HS-5 (cell line): ENCODE results near the gene PMEPA1.
A peak's percentile ranks its signal among the peaks of the same experiment; 100 is the strongest.

Experiments used
- DNase-seq: peaks from one replicate; pipeline ENCODE4 v3.0.0-alpha.2; 2012; ENCODE audit warnings: low read depth

The PMEPA1 gene

GRCh38 chr20:57711311-57711712 lies 1.5 kb upstream of the PMEPA1 start:
- no peak for DNase-seq

DNA sequence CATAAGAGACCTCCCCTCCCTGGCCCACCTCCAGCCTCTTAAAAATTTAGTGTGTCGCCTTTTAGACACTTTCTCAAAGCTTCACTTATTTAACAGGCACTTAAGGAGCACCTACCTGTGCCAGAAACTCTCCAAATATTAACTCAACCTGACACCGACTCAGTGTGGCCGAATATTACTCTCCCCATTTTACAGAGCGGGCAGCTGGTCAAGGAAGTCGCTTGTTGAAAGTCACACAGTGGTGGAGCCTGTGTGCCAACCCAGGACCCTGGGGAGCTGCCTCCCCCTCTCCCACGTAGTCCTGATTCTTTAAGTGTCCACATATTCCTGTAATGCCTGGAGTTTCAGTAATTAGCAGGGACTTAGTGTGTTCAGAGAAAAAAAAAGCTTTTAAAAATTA lies 1.0 kb upstream of the PMEPA1 start:
- DNase-seq, result no peak

GRCh38 chr20:57708694-57709673 lies 831 bp downstream of the PMEPA1 start:
- DNase-seq, result no peak

GRCh38 chr20:57707849-57708693 lies 1.7 kb downstream of the PMEPA1 start:
- DNase-seq, result no peak

- DNase-seq, result no peak
Measured at GRCh38 chr20:57707320-57707719, 2.5 kb downstream of the PMEPA1 start.

GRCh38 chr20:57705127-57705899 lies 4.5 kb downstream of the PMEPA1 start:
- DNase-seq, result no peak

- no peak for DNase-seq
Measured at GRCh38 chr20:57704245-57704644, 5.6 kb downstream of the PMEPA1 start.

- no peak for DNase-seq
Measured at GRCh38 chr20:57703013-57703412, 6.8 kb downstream of the PMEPA1 start.

- no peak for DNase-seq
Measured at GRCh38 chr20:57702521-57702920, 7.3 kb downstream of the PMEPA1 start.

- DNase-seq, result no peak
Measured at GRCh38 chr20:57702091-57702490, 7.7 kb downstream of the PMEPA1 start.

DNA sequence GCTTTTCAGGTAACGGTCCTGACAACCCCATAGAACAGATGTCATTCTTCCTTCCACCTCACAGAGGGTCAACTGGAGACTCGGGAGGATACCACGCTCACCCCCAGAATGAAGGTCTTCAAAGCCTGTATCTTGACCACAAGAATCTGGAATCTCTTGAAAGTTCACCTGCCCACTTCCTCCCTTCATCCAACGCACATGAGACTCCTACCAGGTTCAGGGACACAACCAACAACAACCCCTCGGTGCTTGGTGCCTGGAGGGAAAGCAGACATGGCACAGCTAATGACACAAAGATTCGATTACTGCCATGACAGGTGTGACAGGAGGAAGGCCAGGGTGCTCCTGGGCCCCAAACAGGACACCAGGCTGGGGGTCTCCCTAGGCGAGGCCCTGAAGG lies 8.2 kb downstream of the PMEPA1 start:
- no peak for DNase-seq

DNA sequence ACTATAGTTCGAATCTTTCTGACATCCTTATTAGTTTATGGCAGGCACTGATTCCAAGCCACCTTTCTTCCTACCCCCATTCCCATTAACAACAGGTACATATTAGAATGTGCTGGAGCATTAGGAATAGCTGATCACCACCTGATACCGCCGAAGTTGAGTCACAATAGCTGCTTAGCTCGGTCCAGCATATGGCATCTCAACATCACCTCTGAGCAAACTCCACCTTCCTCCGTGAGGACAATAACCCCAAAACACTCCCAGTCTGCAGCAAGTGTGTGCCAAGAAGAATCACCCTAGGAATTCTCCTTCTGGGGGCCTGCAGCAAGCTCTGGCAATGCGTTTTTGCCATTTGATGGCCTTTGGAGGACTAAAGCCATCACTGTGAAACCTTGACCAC lies 8.7 kb downstream of the PMEPA1 start:
- no peak for DNase-seq

GRCh38 chr20:57699395-57699794 lies 10.4 kb downstream of the PMEPA1 start:
- DNase-seq, result no peak

DNA sequence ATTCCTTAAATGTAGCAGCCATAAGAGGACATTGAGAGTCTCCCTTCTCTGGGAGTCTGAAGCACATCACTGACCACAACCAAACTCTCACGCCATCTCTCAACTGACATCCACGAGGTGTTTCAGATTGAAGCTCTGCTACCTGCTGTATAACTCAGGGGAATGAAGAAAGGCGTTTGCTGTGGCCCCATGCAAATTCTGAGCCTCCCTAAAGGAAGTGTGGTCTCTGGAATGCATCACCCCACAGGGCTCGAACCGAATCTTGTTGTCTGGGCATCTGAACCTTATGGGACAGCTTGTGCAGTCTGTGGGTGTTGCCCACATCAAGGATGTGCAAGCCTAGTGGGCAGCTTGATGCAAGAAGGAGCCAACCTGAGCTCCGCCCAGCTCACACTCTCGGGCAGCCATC lies 10.9 kb downstream of the PMEPA1 start:
- no peak for DNase-seq

DNA sequence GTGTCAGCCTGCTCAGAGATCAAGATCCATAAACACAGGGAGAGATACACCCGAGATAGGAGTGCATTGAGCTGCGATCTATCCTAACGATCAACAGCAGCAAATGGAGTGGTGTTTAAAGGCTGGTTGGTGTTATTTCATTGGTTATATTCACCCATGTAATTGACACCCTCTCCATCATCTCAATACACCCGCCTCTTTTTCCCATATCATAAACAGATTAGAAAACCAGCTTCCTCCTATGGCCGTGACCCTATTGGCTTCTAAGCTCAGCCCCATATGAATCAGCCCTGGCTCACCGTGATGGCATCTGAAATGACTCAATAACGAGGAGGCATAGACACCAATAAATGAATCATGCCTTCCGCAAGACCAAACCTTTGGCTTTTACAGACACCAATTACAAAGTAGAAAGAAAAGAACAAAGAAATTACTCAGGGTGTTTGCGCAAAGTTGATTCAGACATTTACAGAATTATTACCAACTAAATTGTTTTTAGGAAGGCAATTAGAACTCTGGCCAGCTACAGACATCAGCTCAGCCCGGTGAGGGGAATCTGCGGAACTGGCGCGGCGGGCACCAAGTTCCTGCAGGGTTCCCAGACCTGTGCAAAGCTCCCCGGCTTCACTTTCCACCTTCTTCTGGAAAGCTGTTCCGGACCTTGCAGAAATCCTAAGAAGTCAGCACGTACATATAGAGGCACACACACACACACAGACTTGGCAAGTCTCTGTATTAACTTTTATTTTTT lies 11.5 kb downstream of the PMEPA1 start:
- peak; percentile 99 for DNase-seq

GRCh38 chr20:57697543-57697942 lies 12.3 kb downstream of the PMEPA1 start:
- DNase-seq, result no peak

DNA sequence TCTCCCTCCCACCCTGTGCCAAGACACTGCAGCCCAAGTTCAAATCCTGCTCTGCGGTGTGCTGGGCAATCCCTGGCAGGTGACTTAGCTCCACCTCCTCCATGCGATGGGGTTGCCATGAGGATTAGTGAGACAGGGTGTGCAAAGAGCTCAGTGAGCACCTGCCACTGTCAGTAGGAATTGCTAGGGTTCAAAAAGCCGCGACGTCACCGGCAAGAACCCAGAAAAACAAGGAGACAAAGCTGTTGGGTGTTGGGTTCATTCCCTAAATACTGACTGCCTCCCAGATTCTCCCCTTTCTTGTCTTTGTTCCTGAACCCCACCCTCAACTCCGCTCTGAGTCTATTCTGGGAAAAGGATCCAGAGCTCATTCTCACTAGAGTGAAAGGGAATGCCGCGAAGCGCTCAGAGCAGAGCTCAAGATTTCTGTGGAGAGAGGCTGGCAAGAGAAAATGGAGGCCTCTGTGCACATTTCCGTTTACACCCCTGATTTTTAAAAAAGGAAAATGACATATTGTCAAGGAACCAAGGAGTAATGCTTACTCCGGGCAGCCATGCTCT lies 13.3 kb downstream of the PMEPA1 start:
- no peak for DNase-seq

DNA sequence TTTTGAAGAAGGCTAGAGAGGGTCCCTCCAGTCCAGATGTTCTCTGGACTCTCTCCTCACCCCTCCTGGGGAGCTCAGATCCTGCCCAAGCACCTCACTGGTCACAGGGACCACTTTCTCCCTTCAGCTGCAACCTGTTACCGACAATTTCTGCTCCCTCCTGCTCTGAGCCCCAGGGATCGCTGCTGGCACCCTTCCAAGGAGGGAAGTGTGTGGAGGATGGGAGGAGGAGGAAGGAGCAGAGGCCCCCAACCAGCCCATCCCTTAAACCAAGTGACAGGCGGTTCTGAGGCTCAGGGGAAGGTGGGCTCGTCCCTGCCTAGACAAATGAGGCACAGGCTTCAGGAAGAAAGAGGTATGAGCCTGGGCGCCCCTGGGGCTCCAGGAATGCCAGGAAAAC lies 13.9 kb downstream of the PMEPA1 start:
- DNase-seq, result no peak

DNA sequence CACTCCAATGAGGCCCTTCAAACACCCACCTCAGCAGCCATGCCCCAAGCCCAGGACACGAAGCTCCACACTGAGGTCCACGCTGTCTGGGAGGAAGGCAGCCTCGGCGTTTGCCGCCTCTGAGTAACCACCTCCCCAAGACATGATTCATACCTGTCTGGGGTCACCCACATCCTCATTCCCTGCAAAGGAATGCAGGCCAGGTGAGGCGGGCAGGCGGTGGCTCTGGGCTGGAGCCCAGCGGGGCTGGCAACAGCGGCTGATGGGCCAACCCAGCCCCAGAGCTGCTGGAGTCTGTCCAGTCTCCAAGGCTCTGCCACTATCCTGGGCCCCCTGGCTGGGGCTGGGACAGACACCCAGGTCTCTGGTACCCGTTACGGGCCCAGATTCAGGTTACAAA lies 14.8 kb downstream of the PMEPA1 start:
- no peak for DNase-seq

DNA sequence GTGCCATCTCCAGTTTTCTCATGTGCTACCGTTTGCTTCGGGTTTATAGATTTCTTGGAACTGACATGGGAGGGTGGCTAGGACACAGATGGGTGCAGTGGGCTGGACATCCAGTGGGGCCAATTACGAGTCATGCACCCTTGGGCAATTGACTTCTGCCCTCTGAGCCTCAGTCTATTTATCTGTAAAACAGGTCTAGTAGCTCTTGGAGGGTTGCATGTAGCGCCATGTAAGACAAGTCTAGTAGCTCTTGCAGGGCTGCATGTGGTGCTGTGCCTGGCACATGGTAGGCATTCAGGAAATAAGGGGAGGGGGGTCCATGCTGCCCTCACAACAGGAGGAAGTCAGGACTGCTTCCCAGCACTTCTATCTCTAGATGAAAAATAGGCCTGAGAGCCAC lies 15.3 kb downstream of the PMEPA1 start:
- DNase-seq, result no peak

DNA sequence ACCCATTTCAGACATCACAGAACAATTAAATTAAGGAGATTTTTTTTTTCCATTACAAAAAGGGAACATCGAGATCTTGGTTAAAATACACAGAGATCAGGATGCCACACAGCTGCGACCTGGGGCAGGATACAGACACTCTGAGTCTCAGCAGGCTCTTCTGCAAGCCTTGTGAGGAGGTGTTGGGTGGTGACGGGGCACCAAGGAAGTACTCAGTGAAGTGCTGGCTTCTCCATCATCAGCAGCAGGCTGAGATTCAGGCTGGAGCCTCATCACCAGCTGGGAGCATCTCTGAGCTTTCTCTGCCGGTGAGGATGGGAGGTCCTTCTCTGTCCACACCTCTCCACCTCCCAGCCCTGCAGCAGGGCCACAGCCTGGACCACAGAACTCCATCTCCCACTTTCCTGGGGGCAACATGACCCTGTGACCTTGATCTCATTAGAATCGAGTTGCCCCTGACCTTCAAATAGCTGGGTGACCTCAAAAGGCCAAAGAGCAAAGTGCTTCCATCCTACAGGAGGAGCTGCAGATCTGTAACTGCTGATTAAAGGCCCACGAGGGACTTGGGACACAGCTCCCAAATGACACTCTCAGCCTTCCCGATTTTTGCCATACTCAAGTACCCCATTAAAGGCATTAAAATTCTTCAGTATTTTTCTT lies 16.0 kb downstream of the PMEPA1 start:
- DNase-seq, result no peak
